Stimulated activated CD4-positive, alpha-beta T cell treated with anti-CD3 and anti-CD28 coated beads, Interleukin-2, amount 100 ng/mL, for 4 hours (primary cell): ENCODE measurements around the gene RFC4.
A peak's percentile ranks its signal among the peaks of the same experiment; 100 is the strongest.

ENCODE experiments used
- DNase-seq: peaks from one replicate; pipeline ENCODE4 v3.0.0-alpha.2; 2020; ENCODE audit warnings: low read depth

Gene RFC4

DNA sequence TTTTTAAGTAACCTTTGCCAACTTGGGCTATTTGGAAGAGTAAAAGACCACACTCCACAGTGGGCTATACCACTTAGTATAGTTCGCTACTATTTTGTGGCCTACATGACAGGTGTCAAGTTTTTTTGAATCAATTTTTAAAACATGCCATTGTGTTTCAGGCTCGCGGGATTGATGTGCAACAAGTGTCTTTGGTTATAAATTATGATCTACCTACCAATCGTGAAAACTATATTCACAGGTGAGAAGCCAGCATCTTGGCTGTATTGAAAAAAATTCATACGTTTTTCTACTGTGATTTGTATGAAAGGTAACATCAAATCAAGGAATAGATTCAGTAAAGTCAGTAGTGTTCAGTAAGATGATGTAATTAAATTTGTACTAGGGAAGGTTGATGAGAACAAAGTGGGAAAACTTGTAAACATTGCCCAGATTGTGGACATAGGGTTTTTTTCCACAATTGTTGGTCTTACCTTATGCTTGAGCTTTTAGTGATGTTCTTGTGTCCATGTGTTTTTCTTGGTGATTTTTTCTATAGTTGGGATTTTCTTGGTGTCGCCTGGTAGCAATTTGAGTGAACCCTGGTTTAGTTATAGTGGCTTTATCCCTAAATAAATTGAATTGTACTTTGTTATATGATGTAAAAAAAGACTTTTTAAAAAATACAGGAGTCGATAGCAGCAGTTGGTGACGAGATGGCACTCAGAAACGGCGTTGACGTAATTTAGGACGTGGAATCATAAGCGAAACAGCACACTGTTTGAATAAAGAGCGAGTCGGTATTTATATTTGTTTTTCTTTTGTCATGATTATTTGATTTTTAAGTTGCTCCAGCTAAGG, 18.4 kb downstream of the RFC4 start:
- no peak for DNase-seq

DNA sequence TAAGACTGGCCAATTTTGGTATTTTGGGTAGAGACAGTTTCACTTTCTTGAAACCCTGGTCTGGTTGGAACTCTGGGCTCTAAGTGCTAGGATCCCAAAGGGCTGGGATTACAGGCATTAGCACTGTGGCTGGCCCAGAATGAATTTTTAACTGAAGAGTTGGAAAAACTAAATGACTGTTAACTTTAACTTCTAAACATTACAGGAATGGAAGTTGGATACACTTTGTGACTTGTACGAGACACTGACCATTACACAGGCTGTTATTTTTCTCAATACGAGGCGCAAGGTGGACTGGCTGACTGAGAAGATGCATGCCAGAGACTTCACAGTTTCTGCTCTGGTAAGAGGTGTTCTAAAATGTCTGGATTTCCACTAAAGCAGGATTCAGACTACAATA, 19.4 kb downstream of the RFC4 start:
- no peak for DNase-seq

DNA sequence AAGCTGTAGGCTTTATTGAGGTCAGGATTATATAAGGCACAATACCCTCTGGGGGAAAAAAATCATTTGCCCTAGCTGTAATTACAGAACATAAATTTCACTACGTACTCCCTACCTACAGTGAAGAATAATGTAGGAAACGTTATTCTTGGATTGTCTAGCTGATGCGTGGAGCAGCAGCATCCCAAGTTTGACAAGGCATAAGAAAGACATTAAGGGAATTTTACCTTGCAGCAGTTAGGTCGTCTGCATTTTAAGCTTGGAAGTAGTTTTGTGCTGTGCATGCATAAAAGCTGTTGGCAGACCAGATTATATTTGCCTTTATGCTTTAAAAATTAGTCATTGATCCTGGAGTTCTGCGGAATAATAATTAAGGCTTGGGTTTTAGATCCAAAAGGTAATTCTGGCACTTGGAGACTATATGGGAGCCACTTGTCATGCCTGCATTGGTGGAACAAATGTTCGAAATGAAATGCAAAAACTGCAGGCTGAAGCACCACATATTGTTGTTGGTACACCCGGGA, 20.7 kb downstream of the RFC4 start:
- no peak for DNase-seq

DNA sequence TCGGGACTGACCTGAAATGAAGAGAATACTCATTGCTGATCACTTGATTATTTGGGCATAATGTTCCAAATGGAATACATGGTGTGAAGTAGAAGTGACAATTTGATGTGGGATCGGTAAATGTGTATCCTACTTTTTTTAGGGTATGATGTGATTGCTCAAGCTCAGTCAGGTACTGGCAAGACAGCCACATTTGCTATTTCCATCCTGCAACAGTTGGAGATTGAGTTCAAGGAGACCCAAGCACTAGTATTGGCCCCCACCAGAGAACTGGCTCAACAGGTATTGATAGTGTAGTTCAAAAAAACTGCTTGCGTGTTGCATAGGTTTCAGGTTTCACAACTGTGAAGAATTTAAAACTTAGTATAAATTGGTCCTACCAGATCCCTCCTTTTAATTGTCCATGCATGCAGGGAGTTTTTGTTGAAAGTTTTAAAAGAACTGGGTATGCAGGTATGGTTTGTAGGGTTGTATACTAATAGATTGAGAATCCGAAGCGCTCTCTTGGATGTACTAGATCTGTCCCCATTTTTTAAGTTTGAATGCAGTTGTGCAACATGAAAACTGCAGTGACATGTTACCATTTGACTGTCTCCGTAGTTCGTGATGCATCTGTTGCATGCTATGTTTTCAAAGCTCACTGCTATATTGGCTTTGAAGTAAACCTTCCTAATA, 21.3 kb downstream of the RFC4 start:
- DNase-seq = no peak

DNA sequence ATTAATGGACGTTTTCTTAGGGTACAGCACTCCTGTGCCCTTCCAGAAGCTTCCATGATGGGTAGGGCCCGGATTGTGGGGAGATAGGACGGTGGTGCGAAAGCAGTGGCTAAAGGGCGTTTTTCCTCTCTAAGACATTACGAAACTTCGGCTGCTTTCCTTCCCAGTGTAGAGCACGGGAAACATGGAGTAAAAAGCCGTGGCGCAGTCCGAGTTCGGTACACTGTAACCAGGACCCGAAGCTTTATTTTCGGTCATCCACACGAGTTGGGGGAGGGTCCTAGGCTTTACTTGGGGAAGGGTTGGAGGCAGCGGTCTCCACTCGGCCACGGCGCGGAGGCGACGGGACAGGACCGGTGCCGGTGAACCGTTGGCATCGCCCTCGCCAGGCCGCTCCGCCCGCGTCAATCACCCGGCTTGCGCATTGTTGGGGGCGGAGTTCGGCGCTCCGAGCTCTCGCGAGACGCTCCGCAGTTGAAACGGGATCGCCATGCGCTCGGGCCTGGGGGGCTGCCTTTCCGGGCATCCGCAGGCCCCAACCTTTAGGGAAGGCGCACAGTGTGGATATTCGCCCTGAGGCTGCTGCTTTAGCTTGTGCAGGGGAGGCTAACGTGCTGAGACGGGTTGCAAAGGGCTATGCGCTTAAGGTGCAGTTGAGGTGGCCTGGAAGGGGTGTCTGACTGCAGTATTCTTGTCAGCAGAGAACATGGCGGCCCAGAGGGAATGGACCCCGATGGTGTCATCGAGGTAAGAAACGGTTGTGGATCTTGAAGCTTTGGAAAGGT, 22.4 kb downstream of the RFC4 start:
- DNase-seq = peak; percentile 70

DNA sequence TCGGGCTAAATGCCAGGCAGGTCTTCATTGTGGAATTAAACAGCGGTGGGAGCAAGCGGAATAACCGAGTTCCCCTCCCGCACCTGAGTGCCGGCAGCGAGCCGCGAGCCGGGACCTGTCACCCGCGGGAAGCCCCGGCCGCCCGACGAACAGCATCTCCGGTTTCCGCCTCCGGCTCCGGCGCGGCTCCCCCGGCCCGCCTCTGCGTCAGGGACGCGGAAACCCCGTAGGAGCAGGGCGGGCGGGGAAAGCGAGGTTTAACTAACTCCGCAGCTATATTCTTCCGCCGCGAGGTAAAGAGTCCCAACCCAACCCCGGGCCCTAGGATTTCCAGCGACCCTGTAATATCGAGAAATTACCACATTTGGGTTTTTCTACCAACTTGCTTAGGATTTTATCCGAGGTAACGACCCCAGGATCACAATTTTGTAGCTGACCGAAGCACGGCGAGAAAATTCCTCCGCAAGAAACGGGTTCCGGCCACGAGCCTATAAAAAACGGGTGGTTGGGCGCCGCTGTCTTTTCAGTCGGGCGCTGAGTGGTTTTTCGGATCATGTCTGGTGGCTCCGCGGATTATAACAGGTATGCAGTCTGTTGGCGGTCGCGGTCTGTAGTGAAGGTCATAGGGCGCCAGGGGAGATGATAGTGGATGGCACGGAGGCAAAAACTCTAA, 23.1 kb downstream of the RFC4 start, which contains the start of gene EIF4A2:
Gene EIF4A2, plus strand, starts transcription at position 520 of the 673 bp plus-strand sequence. Its CDS starts 34 bp downstream, at position 554.
- peak; percentile 86 for DNase-seq

DNA sequence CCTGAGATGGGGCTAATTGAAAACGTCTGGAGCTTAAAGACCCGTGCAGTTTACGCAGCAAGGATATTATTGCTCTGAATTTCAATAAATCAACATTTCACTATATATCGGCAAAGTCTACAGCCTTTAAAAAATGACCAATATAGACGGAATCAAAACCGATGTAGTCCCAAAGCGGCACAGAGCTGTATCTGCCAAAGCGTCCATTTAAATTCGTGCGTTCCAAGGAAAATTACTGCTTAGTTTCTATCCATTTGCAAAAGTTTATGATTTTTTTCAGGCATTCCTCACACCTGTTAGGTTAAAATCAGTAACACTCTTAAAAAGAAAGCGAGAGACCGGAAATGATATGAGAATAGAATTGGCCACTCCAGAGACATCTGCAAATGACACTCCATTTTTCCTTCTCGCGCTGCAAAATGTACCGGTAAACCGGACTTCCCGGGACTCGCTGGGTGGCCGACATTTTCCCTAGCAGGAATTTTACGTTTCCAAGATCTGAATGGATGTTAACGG, 23.7 kb downstream of the RFC4 start:
- no peak for DNase-seq

DNA sequence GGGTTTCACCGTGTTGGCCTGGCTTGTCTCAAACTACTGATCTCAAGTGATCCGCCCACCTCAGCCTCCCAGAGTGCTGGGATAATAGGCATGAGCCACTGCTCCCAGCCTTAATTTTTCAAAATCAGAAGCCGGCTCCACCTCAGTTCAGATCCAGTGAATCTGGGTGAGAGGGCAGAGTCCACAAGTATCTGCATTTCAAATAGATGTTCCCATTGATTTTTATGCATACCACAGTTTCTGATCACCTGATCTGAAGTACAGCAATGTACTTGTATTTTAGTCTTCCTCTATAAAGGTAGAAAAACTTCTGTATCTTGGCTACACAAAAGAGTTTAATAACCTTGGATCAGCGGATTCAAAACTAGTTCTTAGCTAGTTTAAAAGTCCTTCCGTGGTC, 27.1 kb downstream of the RFC4 start:
- no peak for DNase-seq

DNA sequence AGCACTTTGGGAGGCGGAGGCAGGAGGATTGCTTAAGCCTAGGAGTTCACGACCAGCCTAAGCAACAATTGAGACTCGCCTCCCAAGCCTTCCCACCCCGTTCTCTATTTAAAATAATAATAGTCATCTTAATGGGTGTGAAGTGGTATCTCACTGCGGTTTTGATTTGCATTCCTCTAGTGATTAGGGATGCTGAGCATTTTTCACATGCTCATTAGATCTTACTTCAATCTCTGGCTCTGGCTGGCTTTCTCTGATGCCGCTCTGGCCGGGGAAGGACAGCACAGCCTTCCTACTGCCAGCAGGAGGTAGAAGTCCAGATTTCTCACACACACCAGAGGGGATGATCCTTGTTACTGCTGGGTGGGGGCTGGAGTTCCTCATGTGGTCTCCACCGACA, 30.3 kb downstream of the RFC4 start:
- no peak for DNase-seq

DNA sequence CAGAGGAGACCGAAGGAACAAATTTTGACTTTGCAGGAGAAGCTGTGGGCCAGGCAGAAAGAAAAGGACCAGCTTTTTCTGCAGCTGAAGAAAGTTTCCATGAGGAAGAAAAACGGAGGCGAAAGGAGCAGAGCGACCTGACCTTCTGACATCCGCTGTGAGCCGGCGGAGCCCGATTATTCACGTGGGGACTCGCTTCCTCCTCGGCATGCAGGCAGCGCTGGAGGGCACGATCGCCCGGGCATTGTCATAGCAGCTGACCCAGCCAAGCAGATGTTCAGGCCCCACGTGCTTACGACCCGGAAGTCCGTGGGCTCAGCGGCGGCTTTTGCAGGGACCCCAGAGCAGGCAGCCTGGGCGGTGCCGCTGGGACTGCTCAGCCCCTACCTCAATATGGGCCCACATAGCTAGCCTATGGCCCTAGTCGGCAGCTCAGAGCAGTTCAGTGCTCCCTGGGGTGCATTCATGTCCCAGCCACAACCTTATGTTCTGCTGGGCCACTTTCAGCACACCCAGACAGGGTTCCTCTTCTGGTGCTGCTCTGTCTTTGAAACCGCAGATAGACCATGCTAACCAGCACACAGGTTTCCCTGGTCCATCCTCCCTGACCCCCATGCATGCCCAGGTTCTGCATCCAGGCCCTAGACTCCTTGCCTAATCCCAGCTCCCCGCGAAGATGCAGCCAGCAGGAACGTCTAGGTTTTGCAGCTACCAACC, 33.4 kb downstream of the RFC4 start:
- peak; percentile 47 for DNase-seq

DNA sequence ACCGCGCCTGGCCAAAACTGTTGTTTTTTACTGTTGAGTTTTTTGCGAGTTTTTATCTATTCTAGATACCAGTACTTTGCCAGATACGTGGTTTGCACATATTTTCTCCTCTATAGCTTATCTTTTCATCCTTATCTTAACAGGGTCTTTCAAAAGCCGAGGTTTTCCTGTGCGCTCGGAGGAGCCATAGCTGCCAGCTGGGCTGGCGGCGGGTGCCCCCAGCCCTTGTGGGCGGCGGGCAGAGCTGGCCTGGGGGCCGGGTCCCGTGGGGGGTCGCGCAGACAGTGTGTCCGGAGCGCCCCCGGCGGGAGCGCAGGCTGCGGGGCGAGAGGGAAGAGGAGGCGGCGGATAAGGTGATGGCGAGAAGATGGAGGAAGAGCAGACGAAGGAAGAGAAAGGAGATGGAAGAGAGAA, 34.0 kb downstream of the RFC4 start:
- no peak for DNase-seq

DNA sequence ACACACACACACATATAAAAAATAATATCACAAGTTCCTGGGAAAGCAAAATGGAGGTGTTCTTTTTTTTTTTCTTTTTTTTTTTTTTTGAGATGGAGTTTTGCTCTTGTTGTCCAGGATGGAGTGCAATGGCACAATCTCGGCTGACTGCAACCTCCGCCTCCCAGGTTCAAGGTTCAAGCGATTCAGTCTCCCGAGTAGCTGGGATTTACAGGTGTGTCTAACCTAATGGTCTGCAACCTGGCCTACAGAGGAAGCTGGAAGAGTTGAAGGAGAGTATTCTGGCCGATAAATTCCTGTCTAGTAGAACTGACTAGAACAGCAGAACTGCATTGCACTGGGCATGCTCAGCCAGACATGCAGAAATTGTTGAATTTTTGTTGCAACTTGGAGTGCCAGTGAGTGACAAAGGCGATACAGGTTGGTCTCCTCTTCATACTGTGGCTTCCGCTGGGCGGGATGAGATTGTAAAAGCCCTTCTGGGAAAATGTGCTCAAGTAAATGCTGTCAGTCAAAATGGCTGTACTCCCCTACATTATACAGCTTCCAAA, 45.3 kb downstream of the RFC4 start:
- no peak for DNase-seq

DNA sequence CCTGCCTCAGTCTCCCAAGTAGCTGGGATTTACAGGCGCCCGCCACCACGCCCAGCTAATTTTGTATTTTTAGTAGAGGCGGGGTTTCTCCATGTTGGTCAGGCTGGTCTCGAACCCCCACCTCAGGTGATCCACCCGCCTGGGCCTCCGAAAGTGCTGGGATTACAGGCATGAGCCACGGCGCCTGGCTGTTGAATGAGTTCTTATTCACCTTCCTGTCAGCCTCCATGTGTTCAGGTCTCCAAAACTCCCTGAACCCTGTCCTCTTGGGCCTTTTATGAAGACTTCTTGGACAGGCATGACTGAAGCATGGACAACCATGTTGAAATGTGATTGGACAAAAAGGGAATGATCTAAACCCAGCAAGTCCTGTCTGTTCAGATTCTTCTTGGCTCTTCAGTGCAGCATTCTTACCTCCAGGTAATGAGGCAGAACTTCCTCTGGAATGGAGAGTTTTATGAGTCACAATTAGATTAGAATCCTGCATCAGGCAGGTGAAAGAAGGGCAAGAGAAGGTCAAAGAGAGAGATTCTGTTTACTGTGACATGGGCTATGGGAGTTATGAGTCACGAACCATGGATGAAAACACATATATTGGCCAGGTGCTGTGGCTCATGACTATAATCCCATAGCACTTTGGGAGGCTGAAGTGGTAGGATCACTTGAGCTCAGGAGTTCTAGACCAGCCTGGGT, 46.0 kb downstream of the RFC4 start:
- no peak for DNase-seq

DNA sequence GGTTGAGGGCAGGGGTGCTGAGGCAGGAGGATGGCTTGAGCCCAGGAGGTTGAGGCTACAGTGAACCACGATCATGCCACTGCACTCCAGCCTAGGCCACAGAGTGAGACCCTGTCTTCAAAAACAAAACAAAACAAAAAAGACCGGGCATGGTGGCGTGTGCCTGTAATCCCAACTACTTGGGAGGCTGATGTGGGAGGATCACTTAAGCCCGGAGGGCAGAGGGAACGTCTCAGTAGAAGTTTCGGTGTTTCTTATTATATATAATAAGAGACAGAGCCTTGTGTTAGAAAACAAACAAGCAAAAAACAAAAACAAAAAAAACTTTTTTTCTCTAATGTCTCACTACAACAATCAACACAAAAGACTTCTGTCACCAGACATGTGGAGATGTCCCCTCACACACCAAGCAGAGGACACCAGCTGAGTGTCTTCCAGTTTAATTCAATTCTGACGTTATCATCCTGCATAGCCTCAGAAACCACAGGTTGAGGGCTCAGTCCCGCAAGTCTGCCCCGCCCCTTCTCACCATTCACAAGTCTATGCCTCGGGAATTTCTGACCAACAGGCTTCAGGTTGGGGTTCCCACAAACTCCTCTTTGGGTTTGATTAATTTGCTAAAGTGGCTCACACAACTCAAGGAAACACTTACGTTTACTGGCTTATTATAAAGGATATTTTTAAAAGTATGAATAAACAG, 46.9 kb downstream of the RFC4 start:
- no peak for DNase-seq

DNA sequence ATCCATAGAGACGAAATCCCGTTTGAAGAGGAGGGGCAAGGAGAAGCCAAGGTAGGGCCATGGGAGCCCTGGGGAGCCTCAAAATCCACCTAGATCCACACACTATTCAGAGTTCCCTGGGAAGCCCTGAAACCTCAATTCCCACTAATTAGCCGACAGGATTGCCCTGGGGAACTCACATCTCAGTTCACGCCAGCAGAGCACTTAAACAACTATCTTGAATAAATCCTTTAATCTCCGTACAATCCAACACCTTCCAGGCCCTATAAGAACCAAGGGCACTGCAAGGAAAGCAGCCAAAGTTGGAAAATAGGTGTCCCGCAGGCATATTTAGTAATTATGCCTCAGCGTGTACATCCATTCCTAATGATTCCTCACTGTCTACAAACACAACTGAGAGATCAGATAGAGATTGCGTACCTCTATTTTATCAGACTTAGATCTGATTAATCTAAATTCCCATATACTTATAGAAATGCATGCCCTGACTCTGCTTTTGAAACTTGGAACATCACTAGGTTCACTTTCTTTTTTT, 48.5 kb downstream of the RFC4 start:
- no peak for DNase-seq

DNA sequence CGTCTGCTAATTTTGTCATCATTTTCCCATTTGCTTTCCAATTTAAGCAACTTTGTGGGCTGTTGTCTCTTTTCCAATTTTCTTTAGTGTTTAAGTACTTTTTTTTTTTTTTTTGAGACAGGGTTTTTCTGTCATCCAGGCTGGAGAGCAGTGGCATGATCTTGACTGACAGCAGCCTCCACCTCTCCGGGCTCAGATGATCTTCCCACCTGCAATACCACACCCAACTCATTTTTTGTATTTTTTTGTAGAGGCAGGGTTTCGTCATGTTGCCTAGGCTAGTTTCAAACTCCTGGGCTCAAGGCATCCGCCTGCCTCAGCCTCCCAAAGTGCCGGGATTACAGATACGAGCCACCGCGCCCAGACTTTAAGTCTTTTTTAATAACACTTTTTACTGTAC, 49.1 kb downstream of the RFC4 start:
- DNase-seq = no peak

DNA sequence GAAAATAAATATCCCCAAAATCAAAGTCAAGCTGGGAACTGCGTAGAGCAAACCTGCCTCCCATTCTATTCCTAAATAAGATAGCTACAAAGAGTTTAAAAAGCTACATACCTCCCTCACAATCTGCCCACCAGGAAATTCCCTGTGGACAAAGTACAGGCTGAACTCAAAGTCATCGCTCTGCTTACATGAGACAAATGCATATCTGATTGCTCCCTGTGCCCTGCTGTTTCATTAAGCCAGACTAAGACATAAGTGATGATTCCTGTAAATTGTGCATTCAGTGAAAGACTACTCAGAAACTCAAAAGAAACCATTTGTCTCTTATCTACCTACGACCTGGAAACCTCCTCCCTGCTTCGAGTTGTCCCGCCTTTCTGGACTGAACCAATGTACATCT, 51.4 kb downstream of the RFC4 start:
- DNase-seq = no peak

DNA sequence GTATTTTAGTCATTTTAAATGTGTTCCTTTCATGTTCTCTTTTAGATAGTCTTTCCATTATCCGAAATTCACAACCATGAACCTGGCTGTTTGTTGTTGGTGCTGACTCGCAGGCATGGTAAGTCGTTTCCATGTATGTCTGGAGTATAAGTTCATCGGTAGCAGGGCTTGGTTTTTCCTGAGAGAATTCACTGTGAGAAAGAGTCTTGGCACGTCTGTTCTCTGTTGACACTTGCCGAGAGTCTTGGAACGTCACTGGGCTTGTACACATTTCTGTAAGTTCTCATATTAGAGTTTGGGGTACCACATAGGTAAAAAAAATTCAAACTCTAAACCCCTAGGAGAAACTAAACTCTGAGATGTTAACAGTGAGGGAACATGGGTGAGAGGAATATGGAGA, 52.3 kb downstream of the RFC4 start:
- no peak for DNase-seq

DNA sequence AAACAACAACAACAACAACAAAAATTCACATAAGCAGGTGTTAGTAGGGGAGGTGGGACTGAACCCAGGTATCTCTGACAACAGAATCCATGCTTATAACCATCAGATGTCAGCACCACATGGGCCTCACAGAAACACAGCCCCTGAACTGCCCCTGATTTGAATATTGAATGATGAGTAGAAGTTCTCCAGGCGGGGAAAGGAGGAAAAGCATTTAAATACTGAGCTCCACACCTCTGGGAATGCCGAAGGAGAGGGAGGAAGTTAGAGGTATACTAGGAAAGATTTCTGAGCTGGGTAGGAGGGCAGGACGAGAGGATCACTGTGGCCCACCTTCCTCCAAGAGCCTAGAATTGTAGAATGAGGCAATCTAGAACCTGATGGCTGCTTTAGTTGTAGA, 54.8 kb downstream of the RFC4 start:
- no peak for DNase-seq
